ENCODE data around the gene HOXB13. TPM values are rescaled to one million over a fixed set of nuclear protein-coding genes. Genes with fewer than 3 reads are reported as not detected.

Gene HOXB13
- total and polyA plus RNA-seq, 2 of the 4 experiments (the other 2 are of a cell fraction): not detected

GRCh38 chr17:48731355-48731754, 2.8 kb upstream of the HOXB13 start:
- in situ Hi-C loops (cut with MboI; ENCODE audit: low sequenced_read_pairs): loop anchor here (10.0 kb wide), 1 partner anchor 53 kb away; no protein-coding TSS in a partner anchor
- no peak overlapping the region for H4K8ac ChIP-seq (ENCODE audit: low read depth in 2 of 2, low read length in 2 of 2)
- ATAC-seq (ENCODE audit: low read depth): no peak
- H3K9ac ChIP-seq (ENCODE audit: low read depth, low read length): no peak overlapping the region
- 0 out of 2 replicates have a peak, but pooled peaks cover 8% of the 10 kb centered on the region for H4K20me1 ChIP-seq (ENCODE audit: insufficient read depth, low read length)
- H4K91ac ChIP-seq (ENCODE audit: insufficient read depth, low read depth, low read length): no peak overlapping the region
- no peak overlapping the region for H2AK9ac ChIP-seq (replicated peaks; ENCODE audit: low read depth, low read length, poor library complexity)
- no peak overlapping the region for H2BK120ac ChIP-seq (ENCODE audit: low read depth, low read length)
- no peak overlapping the region for H3K27ac ChIP-seq (ENCODE audit: insufficient read depth, low read length)
- H3K4ac ChIP-seq (ENCODE audit: low read depth, low read length): no peak overlapping the region
- intact Hi-C loops (cut with micrococcal nuclease): no loop called here
- no peak overlapping the region for H2BK5ac ChIP-seq (ENCODE audit: low read depth, low read length, poor library complexity, severe bottlenecking)
- H3K27me3 ChIP-seq (ENCODE audit: control insufficient read depth, insufficient read depth, low read length): peaks cover 96% of the 10 kb centered on the region
- no peaks in the 10 kb centered on the region for H3K79me1 ChIP-seq (ENCODE audit: low read depth in 1 of 2, low read length in 2 of 2)
- dilution Hi-C loops (cut with HindIII; ENCODE audit: low sequenced_read_pairs, unreplicated experiment): no loop called here
- no peaks in the 10 kb centered on the region for H3K36me3 ChIP-seq (ENCODE audit: control insufficient read depth, insufficient read depth, low read length)
- H3K9me3 ChIP-seq (ENCODE audit: control insufficient read depth, insufficient read depth, low read length): peaks cover 9% of the 10 kb centered on the region
- no peak overlapping the region for H3K4me2 ChIP-seq (ENCODE audit: low read depth, low read length)
- H3K9me1 ChIP-seq (ENCODE audit: insufficient read depth, low read length): no peaks in the 10 kb centered on the region
- no peak overlapping the region for H3K23ac ChIP-seq (ENCODE audit: low read depth, low read length)
- H3K4me3 ChIP-seq (ENCODE audit: insufficient read depth, low read depth, low read length): no peak overlapping the region
- H2BK20ac ChIP-seq (ENCODE audit: low read depth, low read length): no peak overlapping the region
- no peaks in the 10 kb centered on the region for H3K4me1 ChIP-seq (ENCODE audit: control insufficient read depth, insufficient read depth, low read length)
- no peak for TF ChIP-seq RFX5 (IDR thresholded peaks at IDR 0.05; ENCODE audit: low read depth, low read length)
- H3K56ac ChIP-seq (ENCODE audit: extremely low read depth, insufficient read depth, low read length): no peak overlapping the region
- ChIA-PET CTCF (interaction anchor here (0.6 kb wide), 1 partner anchor 47 kb away, joined by 3 read pairs; no protein-coding TSS in a partner anchor), POLR2A (ENCODE audit: unreplicated experiment) (no interaction called here)
- DNase-seq: no peak
- no peak overlapping the region for H2AK5ac ChIP-seq (ENCODE audit: low read depth, low read length)
- no peak overlapping the region for H2BK15ac ChIP-seq (ENCODE audit: low read depth, low read length)
- no peak overlapping the region for H4K5ac ChIP-seq (ENCODE audit: low read depth, low read length)
- BruUV-seq (replicated peaks): no TSS peak
- no peak overlapping the region for H3K18ac ChIP-seq (ENCODE audit: low read depth, low read length)
- H3K14ac ChIP-seq (replicated peaks; ENCODE audit: low read depth, low read length): no peak overlapping the region
- H2AFZ ChIP-seq (replicated peaks; ENCODE audit: low read length, poor library complexity): no peak overlapping the region
